T-helper 2 cell treated with Interferon-gamma antibody and Interleukin-4, amounts not matched to agents 5 μg/mL and 100 μg/mL, for 36 hours (primary cell): ENCODE data around the gene ABCA3.
"Not testable (repeated sequence)": the region's sequence is repeated elsewhere in the genome, so short reads cannot be mapped to it uniquely, and the experiment has no call there.

Experiments used
- DNase-seq: peaks from one replicate; pipeline ENCODE4 v3.0.0; 2021; ENCODE audit warnings: low spot score
- H3K27ac Mint-ChIP-seq: one replicate; pipeline ENCODE4 v1.8.0; 2021; ENCODE audit warnings: mild to moderate bottlenecking, mixed read lengths
- H3K27me3 Mint-ChIP-seq: one replicate; pipeline ENCODE4 v1.8.0; 2021; ENCODE audit warnings: low read depth, mixed read lengths
- H3K36me3 Mint-ChIP-seq: one replicate; pipeline ENCODE4 v1.8.0; 2021; ENCODE audit warnings: low read depth, mixed read lengths
- H3K4me1 Mint-ChIP-seq: one replicate; pipeline ENCODE4 v1.8.0; 2021; ENCODE audit warnings: low read depth, mixed read lengths
- H3K4me3 Mint-ChIP-seq: one replicate; pipeline ENCODE4 v1.8.0; 2022; ENCODE audit warnings: mild to moderate bottlenecking, moderate library complexity, mixed read lengths
- H3K9me3 Mint-ChIP-seq: one replicate; pipeline ENCODE4 v1.8.0; 2021; ENCODE audit warnings: mixed read lengths

Gene ABCA3

DNA sequence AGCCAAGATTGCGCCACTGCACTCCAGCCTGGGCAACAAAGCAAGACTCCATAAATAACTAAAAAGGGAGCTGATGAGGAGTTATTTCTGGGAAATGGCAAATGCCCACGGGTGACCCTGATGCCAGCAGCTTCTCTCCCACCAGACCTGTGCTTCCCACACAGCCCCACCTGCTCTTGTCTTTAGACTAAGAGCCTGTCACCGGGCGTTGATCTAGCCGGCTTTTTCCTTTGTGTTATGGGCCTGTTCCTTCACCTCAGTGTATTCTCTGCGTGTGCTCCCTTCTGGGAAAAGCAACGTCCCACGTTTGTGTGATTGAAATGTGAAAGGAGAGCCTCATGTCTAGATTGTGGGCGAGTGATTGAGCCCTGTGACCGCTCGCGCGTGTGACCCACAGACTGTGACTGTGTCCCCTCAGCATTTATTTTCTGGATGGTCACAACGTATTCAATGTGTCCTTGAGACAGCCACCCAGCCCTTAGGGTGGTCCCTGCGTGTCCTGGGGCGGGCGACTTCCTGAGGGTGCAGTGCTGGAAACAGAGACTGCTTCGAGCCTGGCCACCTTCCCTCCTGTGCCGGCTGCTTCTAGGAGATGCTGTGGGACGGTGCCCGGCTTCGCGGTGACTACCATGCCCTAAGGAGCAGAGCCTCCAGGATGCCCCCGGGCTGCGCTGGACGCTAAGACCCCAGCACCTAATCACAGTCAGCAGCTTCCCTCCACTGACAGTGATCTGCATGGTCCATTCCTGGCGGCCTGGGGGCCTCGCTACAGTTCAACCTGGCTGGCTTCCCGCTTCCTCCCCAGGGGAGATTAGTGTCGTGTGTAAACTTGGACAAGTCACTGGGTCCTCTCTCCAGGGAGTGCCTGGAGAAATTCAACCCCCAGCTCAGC is 64.8 kb downstream of the ABCA3 start:
- no peak for DNase-seq
- H3K9me3 Mint-ChIP-seq: no peaks in the 10 kb centered on the region
- H3K27ac Mint-ChIP-seq: no peak overlapping the region

DNA sequence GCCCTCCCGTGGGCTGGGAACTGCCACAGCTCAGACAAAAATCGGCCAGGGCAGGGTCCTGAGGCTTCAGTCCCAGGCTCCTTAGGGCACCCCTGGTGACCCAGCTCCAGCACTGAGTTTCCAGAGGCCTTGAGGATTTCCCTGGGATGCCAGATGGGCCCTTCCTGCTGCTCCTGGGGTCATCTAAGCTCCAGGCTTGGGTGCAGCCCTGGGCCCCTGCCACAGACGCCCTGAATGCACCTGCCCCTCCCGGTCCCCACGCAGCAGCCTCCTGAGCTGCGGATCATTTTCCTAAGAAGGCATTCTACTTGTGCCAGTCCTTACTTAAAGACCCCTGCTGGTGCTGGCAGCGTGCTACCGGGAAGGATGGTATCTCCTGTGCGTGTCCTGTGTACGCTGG is 66.6 kb downstream of the ABCA3 start:
- H3K4me3 Mint-ChIP-seq: no peak overlapping the region
- no peaks in the 10 kb centered on the region for H3K9me3 Mint-ChIP-seq
- no peaks in the 10 kb centered on the region for H3K36me3 Mint-ChIP-seq
- no peak overlapping the region for H3K27ac Mint-ChIP-seq
- no peaks in the 10 kb centered on the region for H3K27me3 Mint-ChIP-seq
- H3K4me1 Mint-ChIP-seq: peaks cover 3% of the 10 kb centered on the region
- no peak for DNase-seq

More for the DNA sequence above, 64.8 kb downstream of the ABCA3 start:
- Mint-ChIP-seq H3K4me3 (no peak overlapping the region), H3K4me1 (no peaks in the 10 kb centered on the region), H3K36me3 (no peaks in the 10 kb centered on the region), H3K27me3 (no peaks in the 10 kb centered on the region)

DNA sequence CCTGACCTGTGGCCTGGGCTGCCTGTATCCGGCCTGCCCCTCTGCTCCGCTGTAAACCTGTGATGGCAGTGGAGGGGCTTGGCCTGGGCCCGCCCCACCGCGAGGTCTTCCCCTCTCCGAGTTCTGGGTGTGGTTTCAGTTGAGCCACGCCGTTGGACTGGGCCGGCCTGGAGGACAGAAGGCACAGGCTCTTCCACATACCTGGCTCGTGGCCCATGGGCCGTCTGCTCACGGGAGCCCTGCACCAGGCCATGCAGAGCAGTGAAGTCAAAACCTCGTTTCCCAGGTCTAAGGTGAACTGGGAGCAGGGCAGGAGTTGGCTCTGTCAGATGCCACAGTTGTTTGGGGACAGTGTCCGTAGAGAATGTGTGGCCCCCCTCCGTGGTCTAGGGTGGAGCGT is 67.0 kb downstream of the ABCA3 start:
- H3K9me3 Mint-ChIP-seq: no peaks in the 10 kb centered on the region
- H3K36me3 Mint-ChIP-seq: no peaks in the 10 kb centered on the region
- H3K4me1 Mint-ChIP-seq: peaks cover 3% of the 10 kb centered on the region
- no peak for DNase-seq
- H3K4me3 Mint-ChIP-seq: no peak overlapping the region
- H3K27me3 Mint-ChIP-seq: no peaks in the 10 kb centered on the region
- H3K27ac Mint-ChIP-seq: no peak overlapping the region

DNA sequence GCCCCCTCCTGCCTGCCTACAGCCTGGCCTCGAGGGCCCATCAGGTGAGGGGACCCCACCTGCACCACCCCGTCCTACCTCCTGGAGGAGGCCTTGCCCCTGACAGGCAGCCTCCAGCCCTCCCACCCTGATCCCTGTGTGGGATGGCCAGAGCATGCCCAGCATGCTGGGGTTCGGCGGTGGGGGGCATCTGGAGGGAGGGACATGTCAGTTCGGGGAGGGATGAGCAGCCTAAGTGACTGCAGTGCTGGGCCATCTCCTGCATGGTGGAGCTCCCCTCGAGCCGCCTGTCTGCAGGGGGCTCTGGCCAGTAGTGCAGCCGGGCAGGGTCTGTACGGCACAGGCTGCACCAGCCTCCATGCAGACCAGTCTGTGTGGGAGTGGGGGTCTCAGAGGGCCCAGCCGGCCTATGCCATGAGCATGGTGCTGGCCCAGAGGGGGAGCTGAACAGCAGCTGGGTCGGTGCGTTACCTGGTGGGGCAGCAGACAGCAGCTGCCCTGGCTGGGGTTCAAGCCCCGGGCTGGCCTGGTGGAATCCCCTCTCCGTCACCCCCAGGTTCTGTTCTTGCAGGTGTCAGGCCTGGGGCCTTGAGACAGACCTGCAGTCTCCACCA is 68.6 kb downstream of the ABCA3 start:
- peaks cover 4% of the 10 kb centered on the region for H3K4me1 Mint-ChIP-seq
- no peaks in the 10 kb centered on the region for H3K27me3 Mint-ChIP-seq
- peaks cover 3% of the 10 kb centered on the region for H3K36me3 Mint-ChIP-seq
- H3K9me3 Mint-ChIP-seq: no peaks in the 10 kb centered on the region
- DNase-seq: no peak
- no peak overlapping the region for H3K4me3 Mint-ChIP-seq
- H3K27ac Mint-ChIP-seq: no peak overlapping the region

DNA sequence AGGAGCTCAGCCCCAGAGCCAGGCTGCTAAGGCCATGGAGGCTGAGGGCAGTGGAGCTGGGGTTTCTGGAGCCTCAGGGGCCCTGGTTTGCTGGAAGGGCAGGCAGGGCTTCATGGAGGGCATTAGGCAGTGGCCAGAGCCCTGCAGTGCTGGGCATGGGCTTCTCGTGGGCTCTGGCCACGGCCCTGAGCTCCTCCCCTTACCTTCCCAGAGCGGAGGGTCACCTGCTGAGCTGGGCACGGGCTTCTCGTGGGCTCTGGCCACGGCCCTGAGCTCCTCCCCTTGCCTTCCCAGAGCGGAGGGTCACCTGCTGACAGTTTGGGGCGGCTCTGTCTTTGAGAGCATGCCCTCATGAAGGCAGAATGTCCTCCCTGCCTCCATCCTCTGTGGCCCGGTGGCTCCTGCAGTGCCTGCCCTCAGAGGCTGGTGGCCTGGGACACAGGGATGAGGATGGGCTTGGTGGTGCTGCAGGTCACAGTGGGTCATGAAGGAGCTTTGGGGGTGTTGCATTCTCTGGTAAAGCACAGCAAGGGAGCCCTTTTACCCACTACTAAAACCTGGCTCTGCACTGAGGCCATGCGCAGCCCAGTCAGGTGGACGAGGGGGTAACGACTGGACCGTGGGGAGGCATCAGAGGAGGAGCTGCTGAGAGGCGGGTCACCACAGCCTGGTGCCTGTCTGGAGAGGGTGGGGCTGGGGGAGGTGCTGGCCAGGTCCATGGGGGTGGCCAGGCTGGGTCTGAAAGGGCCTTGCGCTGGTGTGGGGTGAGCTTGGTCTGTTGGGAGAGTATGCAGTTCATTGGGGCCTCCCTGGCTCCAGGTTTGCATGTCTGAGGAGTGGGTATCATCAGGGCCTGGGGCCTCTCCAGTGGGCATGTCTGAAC is 69.7 kb downstream of the ABCA3 start:
- peaks cover 13% of the 10 kb centered on the region for H3K36me3 Mint-ChIP-seq
- DNase-seq: no peak
- no peak overlapping the region for H3K27ac Mint-ChIP-seq
- no peak overlapping the region for H3K4me3 Mint-ChIP-seq
- H3K27me3 Mint-ChIP-seq: no peaks in the 10 kb centered on the region
- no peaks in the 10 kb centered on the region for H3K9me3 Mint-ChIP-seq
- H3K4me1 Mint-ChIP-seq: peaks cover 14% of the 10 kb centered on the region

DNA sequence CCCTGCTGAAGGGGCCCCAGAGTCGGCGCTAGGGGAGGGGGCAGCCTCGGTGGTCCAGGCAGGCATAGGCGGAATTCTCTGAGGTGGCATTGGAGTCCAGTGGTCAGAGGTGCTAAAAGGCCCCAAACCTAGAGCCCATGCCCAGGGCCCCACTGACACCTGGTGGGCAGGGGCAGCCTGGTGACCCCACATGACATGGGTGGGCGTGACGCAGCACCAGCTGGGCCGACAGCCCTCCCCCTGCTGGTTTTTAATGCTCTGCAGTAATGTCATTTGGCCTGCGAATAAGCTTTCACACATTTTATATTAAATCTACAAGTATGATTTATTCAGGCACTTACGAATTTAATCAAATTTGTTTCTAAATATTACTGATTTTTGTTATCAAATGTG is 70.5 kb downstream of the ABCA3 start:
- Mint-ChIP-seq H3K36me3 (peaks cover 18% of the 10 kb centered on the region), H3K27ac (no peak overlapping the region), H3K4me1 (peaks cover 16% of the 10 kb centered on the region), H3K9me3 (no peaks in the 10 kb centered on the region), H3K27me3 (no peaks in the 10 kb centered on the region), H3K4me3 (peak overlapping the region; percentile 93)
- no peak for DNase-seq

DNA sequence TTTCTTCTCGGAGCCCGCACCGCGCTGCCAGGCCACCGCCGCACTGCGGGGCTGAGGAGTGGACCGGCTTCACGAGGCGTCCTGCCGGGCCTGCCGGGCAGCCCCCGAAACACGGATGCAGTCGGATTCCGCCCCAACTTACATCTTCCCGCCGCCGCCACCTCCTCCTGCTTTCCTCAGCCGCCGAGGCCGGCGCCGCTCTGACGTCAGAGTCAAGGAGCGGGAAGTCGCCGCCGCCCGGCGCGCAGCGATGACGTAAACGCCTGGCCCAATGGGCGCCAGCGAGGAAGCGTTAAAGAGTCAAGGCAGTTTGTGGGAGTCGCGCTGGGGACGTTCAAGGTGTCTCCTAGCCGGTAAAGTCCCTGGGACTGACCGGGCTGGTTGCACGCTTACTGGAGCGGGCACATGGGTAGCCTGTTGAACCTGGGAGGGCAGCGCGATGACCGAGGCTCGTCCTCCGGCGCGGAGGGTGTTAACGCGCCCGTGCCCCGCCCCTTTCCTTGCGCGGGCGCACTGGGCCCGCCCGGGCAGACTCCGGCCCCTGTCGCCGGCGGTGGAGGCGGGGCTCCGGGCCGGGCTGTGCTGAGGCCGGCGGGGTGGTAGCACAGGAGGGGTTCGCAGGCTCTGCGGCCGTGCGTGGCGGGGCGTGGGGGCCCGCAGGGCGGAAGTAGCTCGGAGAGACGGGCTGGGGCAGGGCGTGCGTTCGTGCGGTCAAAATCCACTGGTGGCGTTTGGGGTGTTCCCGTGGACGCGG is 72.4 kb downstream of the ABCA3 start, which contains the start of gene RNPS1:
TSS of gene RNPS1 (minus strand) at position 214 of the 754 bp plus-strand sequence. CDS start 3,483 bp downstream, outside the sequence.
- H3K27ac Mint-ChIP-seq: peak within 1 kb of the TSS; percentile 98
- no peaks in the 10 kb centered on the region for H3K27me3 Mint-ChIP-seq
- peak; percentile 98 for DNase-seq
- no peaks in the 10 kb centered on the region for H3K9me3 Mint-ChIP-seq
- H3K4me3 Mint-ChIP-seq: peak within 1 kb of the TSS; percentile 93
- H3K36me3 Mint-ChIP-seq: peaks cover 28% of the 10 kb centered on the region
- H3K4me1 Mint-ChIP-seq: peaks cover 23% of the 10 kb centered on the region

DNA sequence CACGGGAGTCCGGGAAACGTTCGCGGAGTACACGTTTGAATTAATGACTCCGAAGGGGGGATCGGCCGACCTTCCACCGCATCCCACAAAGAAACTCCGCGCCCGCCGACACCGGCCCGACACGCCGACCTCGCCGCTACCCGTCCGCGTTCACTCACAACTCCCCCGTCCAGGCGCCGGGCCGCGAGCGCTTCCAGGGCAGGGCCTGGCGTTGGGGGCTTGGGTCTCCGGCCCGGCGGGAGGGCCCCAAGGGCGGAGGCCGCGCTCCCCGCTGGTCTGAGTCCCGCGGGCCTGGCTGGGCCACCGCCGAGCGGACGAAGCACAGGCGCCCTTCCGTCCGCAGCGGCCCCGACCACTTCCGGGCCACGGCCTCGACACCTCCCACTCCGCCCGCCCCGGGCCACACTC is 73.0 kb downstream of the ABCA3 start:
- Mint-ChIP-seq H3K4me3 (peak overlapping the region; percentile 93), H3K4me1 (peaks cover 23% of the 10 kb centered on the region), H3K36me3 (peaks cover 34% of the 10 kb centered on the region), H3K27ac (peak overlapping the region; percentile 98)
- not testable (repeated sequence) for H3K27me3 Mint-ChIP-seq, H3K9me3 Mint-ChIP-seq, DNase-seq

DNA sequence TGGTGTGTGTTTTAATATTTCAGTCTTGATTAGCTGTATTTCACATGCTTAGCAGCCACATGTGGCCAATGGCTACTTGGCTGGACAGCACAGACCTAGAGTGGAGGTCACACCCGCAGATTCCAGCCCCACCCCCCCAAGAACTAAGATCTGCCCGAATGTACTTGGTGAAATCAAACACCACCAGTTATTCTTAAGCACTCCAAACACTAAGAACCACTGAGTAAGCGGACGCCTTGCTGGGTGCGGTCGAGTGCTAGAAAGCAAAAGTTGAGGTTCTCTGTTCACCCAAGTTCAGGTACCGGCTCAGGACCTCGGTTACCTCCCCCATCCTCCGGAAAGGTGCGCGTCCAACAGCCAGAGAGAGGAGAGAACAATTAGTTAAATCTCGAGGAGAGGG is 73.6 kb downstream of the ABCA3 start:
- not testable (repeated sequence) for H3K27me3 Mint-ChIP-seq, DNase-seq, H3K9me3 Mint-ChIP-seq
- peaks cover 40% of the 10 kb centered on the region for H3K36me3 Mint-ChIP-seq
- H3K4me1 Mint-ChIP-seq: peaks cover 23% of the 10 kb centered on the region
- peak overlapping the region; percentile 93 for H3K4me3 Mint-ChIP-seq
- peak overlapping the region; percentile 90 for H3K27ac Mint-ChIP-seq

DNA sequence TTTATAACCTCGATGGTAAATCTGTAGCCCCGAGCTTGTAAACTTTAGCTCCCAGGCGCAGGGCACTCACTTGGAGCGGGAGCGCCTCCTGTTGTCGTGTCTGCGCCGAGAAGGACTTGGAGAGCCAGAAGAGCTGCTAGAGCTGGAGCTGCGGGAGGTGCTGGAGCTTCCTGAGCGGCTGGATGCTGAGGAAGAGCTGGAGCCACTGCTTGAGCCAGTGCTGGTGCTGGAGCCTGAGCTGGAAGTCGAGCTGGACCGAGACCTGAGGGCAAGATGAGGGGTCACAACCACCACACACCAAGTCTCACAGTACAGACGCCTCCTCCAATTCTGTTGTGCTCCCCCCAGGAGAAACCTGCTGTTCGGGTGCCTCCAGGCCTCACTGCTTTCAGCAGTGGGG is 77.5 kb downstream of the ABCA3 start:
- not testable (repeated sequence) for H3K27me3 Mint-ChIP-seq, H3K9me3 Mint-ChIP-seq, H3K27ac Mint-ChIP-seq, H3K4me3 Mint-ChIP-seq, DNase-seq
- Mint-ChIP-seq H3K36me3 (peaks cover 62% of the 10 kb centered on the region), H3K4me1 (peaks cover 22% of the 10 kb centered on the region)

DNA sequence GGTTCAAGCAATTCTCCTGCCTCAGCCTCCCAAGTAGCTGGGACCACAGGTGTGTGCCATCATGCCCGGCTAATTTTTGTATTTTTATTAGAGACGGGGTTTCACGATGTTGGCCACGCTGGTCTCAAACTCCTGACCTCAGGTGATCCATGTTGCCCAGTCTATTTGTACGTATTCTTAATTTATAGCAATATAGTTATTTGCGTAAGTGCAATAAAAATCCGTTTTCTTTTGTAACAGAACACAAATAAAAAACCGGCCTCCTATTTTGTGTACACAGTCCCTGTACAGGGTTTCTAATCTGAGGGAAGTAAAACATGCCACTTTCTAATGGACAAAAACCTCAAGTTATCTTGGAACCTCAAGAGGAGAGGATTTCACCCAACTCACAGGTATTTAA is 80.3 kb downstream of the ABCA3 start:
- DNase-seq: no peak
- H3K9me3 Mint-ChIP-seq: no peaks in the 10 kb centered on the region
- H3K27me3 Mint-ChIP-seq: no peaks in the 10 kb centered on the region
- H3K27ac Mint-ChIP-seq: no peak overlapping the region
- H3K4me3 Mint-ChIP-seq: no peak overlapping the region
- peaks cover 9% of the 10 kb centered on the region for H3K4me1 Mint-ChIP-seq
- peaks cover 72% of the 10 kb centered on the region for H3K36me3 Mint-ChIP-seq

DNA sequence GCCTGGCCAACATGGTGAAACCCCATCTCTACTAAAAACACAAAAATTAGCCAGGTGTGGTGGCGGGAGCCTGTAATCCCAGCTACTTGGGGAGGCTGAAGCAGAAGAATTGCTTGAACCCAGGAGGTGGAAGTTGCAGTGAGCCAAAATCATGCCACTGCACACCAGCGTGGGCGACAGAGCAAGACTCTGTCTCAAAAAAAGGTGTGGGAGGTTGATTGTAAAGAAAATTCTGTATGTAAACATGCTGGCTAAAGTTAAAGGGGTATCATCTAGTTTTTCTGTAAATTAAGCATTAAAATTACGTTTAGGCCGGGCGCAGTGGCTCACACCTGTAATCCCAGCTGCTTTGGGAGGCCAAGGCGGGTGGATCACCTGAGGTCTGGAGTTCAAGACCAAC is 82.0 kb downstream of the ABCA3 start:
- H3K4me1 Mint-ChIP-seq, H3K27ac Mint-ChIP-seq, H3K27me3 Mint-ChIP-seq, H3K9me3 Mint-ChIP-seq, DNase-seq, H3K4me3 Mint-ChIP-seq: not testable (repeated sequence)
- peaks cover 70% of the 10 kb centered on the region for H3K36me3 Mint-ChIP-seq

DNA sequence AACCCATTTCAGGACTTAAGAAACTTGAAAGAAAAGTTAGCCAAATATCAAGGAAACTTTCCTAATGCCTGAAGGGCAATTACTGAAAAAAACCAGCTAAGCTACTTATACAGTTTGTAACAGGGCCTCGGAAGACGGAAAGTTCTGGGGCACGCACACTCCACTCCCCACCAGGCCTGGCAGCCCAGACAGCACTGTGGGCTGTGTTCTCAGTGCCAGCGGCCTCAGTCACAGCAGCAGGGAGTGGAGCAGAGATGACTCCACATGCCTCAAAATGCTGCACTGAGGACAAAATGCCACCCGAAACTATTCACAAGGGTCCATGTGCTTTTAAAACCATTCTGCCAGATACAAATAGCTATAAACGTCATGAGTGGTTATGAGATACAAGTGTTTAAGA is 82.8 kb downstream of the ABCA3 start:
- DNase-seq: no peak
- no peak overlapping the region for H3K27ac Mint-ChIP-seq
- H3K27me3 Mint-ChIP-seq: no peaks in the 10 kb centered on the region
- no peaks in the 10 kb centered on the region for H3K9me3 Mint-ChIP-seq
- H3K4me1 Mint-ChIP-seq: peaks cover 2% of the 10 kb centered on the region
- peaks cover 70% of the 10 kb centered on the region for H3K36me3 Mint-ChIP-seq
- H3K4me3 Mint-ChIP-seq: no peak overlapping the region
